HFFc6 (cell line): Measurements from ENCODE around the gene ACTN4. TPM values are rescaled to one million over a fixed set of nuclear protein-coding genes. Genes with fewer than 3 reads are reported as not detected.

ENCODE experiments used
- DNase-seq: peaks from one replicate; pipeline ENCODE4 v3.0.0-alpha.2; 2018
- H3K27ac Mint-ChIP-seq: 2 replicates; pipeline ENCODE4 v1.8.0; 2020; ENCODE audit warnings: mild to moderate bottlenecking, mixed read lengths
- H3K27me3 Mint-ChIP-seq: 2 replicates; pipeline ENCODE4 v1.8.0; 2021; ENCODE audit warnings: mild to moderate bottlenecking, moderate library complexity, mixed read lengths; ENCODE audit not compliant: insufficient read depth
- H3K36me3 Mint-ChIP-seq: 2 replicates; pipeline ENCODE4 v1.8.0; 2021; ENCODE audit warnings: low read depth, mixed read lengths
- H3K4me1 Mint-ChIP-seq: 2 replicates; pipeline ENCODE4 v1.8.0; 2020; ENCODE audit warnings: low read depth, mixed read lengths
- H3K4me3 Mint-ChIP-seq: 2 replicates; pipeline ENCODE4 v1.8.0; 2020; ENCODE audit warnings: mild to moderate bottlenecking, moderate library complexity, mixed read lengths
- H3K9me3 Mint-ChIP-seq: 2 replicates; pipeline ENCODE4 v1.8.0; 2020; ENCODE audit warnings: mild to moderate bottlenecking, mixed read lengths
- total RNA-seq, 6 experiments: library from RNA; stranded (reverse); fragmentation: NEBNext Ultra II Directional; extraction: Animal tissue kit (Norgen Biotek cat#: 25700); gene quantifications; 2 replicates in 1 of 6; 3 replicates in 5 of 6; pipeline ENCODE4 v1.2.3, GENCODE V29; 2021
- TF ChIP-seq, protein P1 (sequence below): fragments of 200-600 bp; sonication (generic); IDR thresholded peaks from 2 replicates; pipeline ENCODE4 v1.5.0; 2021; ENCODE audit warnings: antibody characterized with exemption, mild to moderate bottlenecking

ACTN4 gene
- total RNA-seq, 6 experiments from 2014 or later: 972 to 1,299 (median 1,250) TPM

DNA sequence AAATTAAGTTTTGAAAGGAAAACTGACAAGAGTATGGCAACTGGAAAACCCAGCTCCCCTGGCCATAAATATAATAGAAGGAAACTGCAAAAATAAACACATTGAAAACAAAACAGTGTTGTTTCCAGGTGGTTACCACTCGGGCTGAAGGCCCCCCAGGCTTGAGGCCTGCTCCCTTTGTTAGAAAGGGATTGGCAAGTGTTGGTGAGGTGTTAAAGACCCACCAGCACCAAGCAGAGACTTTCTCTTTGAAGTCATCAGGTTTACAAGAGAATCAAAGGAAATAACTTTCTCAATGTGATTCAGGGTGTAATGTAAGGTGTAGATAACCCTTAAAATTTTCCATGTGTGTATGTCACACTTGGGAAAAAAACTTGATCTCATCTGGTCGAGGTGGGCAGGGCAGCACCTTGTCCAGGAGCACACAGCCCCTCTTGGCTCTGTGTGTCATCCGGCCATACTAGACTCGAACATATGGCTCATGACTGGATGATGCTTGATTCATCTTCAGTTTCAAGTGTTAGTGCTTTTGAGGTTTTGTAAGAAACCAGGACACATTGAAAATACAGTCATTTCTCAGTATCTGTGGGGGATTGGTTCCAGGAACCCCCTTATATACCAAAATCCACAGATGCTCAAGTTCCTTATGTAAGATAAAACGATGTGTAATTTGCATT lies 7.8 kb downstream of the ACTN4 start:
- H3K27me3 Mint-ChIP-seq: peaks cover 12% of the 10 kb centered on the region
- TF ChIP-seq, protein P1, sequence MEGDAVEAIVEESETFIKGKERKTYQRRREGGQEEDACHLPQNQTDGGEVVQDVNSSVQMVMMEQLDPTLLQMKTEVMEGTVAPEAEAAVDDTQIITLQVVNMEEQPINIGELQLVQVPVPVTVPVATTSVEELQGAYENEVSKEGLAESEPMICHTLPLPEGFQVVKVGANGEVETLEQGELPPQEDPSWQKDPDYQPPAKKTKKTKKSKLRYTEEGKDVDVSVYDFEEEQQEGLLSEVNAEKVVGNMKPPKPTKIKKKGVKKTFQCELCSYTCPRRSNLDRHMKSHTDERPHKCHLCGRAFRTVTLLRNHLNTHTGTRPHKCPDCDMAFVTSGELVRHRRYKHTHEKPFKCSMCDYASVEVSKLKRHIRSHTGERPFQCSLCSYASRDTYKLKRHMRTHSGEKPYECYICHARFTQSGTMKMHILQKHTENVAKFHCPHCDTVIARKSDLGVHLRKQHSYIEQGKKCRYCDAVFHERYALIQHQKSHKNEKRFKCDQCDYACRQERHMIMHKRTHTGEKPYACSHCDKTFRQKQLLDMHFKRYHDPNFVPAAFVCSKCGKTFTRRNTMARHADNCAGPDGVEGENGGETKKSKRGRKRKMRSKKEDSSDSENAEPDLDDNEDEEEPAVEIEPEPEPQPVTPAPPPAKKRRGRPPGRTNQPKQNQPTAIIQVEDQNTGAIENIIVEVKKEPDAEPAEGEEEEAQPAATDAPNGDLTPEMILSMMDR: no peak
- H3K4me3 Mint-ChIP-seq: peak overlapping the region; percentile 68
- DNase-seq: peak; percentile 45
- H3K27ac Mint-ChIP-seq: peak overlapping the region; percentile 99
- H3K4me1 Mint-ChIP-seq: peaks cover 100% of the 10 kb centered on the region
- H3K36me3 Mint-ChIP-seq: peaks cover 51% of the 10 kb centered on the region
- H3K9me3 Mint-ChIP-seq: no peaks in the 10 kb centered on the region

DNA sequence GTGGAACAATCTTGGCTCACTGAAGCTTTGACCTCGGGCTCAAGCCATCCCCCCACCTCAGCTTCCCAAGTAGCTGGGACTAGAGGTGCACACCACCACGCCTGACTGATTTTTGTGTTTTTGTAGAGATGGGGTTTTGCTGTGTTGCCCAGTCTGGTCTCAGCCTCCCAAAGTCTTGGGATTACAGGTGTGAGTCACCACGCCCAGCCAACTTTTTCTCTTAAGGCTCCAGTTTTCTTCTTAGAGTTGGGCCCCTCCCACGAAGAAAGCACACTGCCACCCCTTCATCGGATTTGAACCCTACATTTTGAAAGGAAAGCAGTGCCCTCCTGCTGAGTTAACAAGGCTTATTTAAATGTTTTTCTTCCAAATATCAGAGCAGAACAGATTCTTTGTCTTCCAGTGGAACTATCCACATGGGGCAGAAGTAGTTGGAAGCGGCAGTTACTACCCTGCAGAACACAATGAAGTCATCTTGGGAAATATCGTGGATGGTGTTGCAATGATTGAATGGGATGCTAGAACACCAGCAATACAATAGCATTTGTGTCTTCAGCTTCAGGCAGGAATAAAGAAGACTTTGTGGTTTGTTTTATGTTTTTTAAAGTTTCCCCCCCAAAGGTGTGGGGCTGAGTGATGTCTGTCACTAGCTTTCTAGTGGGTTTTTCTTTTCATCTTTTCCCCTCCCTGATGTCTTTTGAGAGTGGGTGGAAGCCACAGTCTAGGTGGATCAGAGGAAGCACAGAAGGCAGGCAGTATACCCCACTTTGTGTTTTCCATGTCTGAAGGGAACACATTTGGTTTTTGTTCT lies 8.9 kb downstream of the ACTN4 start:
- peak overlapping the region; percentile 84 for H3K4me3 Mint-ChIP-seq

DNA sequence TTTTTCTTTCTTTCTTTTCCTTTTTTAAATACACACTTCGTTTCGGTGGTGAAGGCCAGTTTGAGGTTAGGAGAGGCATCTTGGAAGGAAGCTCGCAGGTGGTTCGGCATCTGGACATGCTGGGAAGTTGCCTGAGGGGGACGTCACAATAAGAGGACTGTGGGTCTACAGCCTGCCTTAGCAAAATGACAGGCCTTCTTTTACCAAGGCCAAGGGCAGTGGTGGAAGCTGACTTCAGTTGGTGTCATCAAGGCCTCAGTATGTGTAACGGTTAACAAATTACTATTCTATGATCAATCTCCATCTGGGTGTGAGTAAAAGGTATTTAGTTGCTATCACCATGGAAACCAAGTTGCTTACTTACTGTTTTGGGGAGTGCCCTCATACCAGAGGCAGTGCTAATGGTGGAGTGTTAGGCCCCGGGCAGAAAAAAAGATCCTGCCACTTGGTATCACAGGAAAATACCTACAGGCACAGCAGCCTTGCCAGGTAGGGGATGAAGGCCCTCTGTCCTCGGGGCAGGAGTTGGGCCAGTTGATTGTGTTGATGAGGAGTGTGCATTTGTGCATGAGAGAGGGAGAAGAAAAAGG lies 10.3 kb downstream of the ACTN4 start:
- H3K4me3 Mint-ChIP-seq: peak overlapping the region; percentile 84
- peak; percentile 99 for DNase-seq
- peaks cover 99% of the 10 kb centered on the region for H3K4me1 Mint-ChIP-seq
- no peaks in the 10 kb centered on the region for H3K9me3 Mint-ChIP-seq
- peaks cover 12% of the 10 kb centered on the region for H3K27me3 Mint-ChIP-seq
- TF ChIP-seq, protein P1: no peak
- peaks cover 51% of the 10 kb centered on the region for H3K36me3 Mint-ChIP-seq
- H3K27ac Mint-ChIP-seq: peak overlapping the region; percentile 99

More for the DNA sequence above, 8.9 kb downstream of the ACTN4 start:
- Mint-ChIP-seq H3K4me1 (peaks cover 100% of the 10 kb centered on the region), H3K9me3 (no peaks in the 10 kb centered on the region), H3K27ac (peak overlapping the region; percentile 99), H3K36me3 (peaks cover 57% of the 10 kb centered on the region), H3K27me3 (peaks cover 12% of the 10 kb centered on the region)
- peak; percentile 47 for DNase-seq
- TF ChIP-seq, protein P1: no peak

DNA sequence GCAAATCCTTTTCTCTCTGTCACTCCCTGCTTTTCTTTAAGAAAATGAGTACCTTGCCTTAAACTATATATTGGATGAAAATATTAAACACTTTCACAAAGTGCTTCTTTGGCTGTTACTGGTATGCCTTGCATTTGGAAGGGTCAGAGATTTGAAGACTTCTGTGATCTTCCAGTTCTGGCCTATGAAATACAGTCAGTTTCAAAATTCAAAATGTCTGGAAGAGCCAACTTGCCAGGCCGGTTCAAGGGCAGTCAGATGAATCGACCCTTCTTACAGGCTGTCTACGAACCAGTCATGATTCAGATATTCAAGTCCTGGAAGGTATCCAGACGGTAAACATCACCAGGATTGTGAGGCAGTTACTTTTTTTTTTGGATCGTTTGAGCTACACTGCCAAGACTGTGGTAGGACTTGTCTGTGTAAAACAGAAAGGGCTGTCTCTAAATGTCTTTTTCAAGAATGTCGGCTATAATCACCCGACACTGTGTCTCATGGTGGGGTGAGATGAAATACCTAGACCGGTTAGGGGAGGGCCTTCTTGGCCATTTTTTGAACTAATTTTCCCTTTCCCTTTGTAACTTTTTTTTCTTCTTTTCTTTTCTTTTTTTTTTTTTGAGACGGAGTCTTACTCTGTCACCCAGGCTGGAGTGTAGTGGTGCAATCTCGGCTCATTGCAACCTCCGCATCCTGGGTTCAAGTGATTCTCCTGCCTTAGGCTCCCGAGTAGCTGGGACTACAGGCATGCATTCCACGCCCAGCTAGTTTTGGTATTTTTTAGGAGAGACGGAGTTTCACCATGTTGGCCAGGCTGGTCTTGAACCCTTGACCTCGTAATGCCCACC lies 11.2 kb downstream of the ACTN4 start:
- Mint-ChIP-seq H3K27me3 (peaks cover 12% of the 10 kb centered on the region), H3K36me3 (peaks cover 52% of the 10 kb centered on the region), H3K27ac (peak overlapping the region; percentile 99), H3K9me3 (no peaks in the 10 kb centered on the region), H3K4me1 (peaks cover 97% of the 10 kb centered on the region), H3K4me3 (peak overlapping the region; percentile 84)
- peak; percentile 100 for DNase-seq
- TF ChIP-seq, protein P1: no peak

DNA sequence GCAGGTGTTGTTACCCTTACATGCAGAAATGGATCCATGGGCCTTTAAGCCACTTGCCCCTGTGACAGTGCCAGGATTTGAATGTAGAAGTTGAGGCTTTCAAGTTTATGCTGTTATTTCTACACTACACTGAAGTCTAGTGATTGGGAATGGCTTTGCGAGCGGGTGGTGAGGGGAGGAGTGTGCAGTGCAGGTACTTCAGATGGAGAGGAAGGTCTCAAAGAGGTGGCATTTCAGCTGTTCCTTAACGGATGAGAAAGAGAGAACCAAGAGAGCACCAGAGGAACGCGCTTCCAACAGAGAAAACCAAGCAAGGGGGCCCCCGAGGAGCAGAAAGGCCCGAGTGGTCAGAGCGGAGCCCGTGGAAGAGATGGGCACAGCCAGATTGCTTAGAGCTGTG lies 13.3 kb downstream of the ACTN4 start:
- no peak for DNase-seq
- Mint-ChIP-seq H3K36me3 (peaks cover 51% of the 10 kb centered on the region), H3K27ac (peak overlapping the region; percentile 99), H3K9me3 (no peaks in the 10 kb centered on the region), H3K4me3 (peak overlapping the region; percentile 33), H3K27me3 (peaks cover 15% of the 10 kb centered on the region), H3K4me1 (peaks cover 97% of the 10 kb centered on the region)
- TF ChIP-seq, protein P1: no peak
